ENCODE results near the gene NPHS1. TPM values are rescaled to one million over a fixed set of nuclear protein-coding genes. Genes with fewer than 3 reads are reported as not detected.
"Not testable (repeated sequence)": the region's sequence is repeated elsewhere in the genome, so short reads cannot be mapped to it uniquely, and the experiment has no call there.

The NPHS1 gene
- total RNA-seq, 2 donors from 2014 or later = 14.0 to 33.6 TPM

DNA sequence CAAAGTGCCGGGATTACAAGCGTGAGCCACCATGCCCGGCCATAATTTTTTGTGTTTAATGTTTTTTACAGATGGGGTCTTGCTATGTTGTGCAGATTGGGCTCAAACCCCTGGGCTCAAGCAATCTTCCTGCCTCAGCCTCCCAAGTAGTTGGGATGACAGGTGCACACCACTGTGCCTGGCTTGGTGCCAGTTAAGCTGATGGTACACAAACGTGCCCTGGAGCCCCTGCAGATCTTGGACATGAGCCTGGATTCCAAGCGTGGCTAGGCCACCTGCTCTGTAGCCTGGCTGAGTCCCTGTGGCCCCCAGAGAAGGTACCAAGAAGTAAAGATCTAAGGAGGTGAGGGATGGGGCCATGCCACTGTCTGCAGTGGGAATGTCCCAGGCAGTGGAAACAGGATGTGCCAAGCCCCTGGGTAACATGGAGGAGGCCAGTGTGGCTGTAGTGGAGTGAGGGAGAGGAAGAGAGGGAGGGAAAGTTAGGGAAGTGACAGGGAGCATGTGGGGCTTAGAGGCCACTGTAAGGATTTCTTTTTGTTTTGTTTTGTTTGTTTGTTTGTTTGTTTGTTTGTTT is 46.7 kb downstream of the NPHS1 start:
- H3K27ac ChIP-seq = no peak overlapping the region
- DNase-seq (no peak), ATAC-seq (no peak)
- no peaks in the 10 kb centered on the region for H3K27me3 ChIP-seq
- H3K4me1 ChIP-seq = no peaks in the 10 kb centered on the region
- WGBS, 2 donors = 60 to 67% methylated on average over 5 of the region's 5 CpGs
- H3K36me3 ChIP-seq (replicated peaks in 1 of 2; ENCODE audit: insufficient read depth in 1 of 2, low read depth in 2 of 2) = no peaks in the 10 kb centered on the region
- H3K9me3 ChIP-seq = no peaks in the 10 kb centered on the region
- no peak overlapping the region for H3K4me3 ChIP-seq
- TF ChIP-seq, protein P1, sequence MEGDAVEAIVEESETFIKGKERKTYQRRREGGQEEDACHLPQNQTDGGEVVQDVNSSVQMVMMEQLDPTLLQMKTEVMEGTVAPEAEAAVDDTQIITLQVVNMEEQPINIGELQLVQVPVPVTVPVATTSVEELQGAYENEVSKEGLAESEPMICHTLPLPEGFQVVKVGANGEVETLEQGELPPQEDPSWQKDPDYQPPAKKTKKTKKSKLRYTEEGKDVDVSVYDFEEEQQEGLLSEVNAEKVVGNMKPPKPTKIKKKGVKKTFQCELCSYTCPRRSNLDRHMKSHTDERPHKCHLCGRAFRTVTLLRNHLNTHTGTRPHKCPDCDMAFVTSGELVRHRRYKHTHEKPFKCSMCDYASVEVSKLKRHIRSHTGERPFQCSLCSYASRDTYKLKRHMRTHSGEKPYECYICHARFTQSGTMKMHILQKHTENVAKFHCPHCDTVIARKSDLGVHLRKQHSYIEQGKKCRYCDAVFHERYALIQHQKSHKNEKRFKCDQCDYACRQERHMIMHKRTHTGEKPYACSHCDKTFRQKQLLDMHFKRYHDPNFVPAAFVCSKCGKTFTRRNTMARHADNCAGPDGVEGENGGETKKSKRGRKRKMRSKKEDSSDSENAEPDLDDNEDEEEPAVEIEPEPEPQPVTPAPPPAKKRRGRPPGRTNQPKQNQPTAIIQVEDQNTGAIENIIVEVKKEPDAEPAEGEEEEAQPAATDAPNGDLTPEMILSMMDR (IDR thresholded peaks at IDR 0.05) = no peak
- no peak for TF ChIP-seq POLR2A (IDR thresholded peaks at IDR 0.05)
- intact Hi-C loops (cut with DNase I) = no loop called here

DNA sequence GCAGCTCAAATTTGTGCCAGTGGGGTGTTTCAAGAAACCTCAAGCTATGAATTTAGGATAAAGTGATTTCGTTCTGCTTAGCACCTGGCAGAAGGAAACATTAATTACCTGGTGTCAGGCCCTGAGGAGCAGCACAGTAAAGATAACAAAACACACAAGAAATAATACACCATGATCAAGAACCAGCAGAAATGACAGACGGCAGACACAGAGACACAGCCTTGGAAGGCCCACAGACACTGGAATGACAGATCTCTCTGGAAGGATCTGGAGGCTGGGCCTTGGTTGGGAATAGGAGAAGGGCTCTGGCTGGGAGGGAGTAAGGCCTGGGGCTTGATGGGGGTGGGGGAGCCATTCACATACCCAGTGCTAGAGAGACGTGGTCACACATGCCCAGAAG is 50.5 kb downstream of the NPHS1 start:
- 65 to 75% methylated on average over 3 of the region's 3 CpGs for WGBS, 2 donors
- intact Hi-C loops (cut with DNase I) = no loop called here
- DNase-seq = no peak
- H3K4me3 ChIP-seq = no peak overlapping the region
- no peaks in the 10 kb centered on the region for H3K4me1 ChIP-seq
- no peaks in the 10 kb centered on the region for H3K27me3 ChIP-seq
- no peaks in the 10 kb centered on the region for H3K36me3 ChIP-seq (replicated peaks in 1 of 2; ENCODE audit: insufficient read depth in 1 of 2, low read depth in 2 of 2)
- no peaks in the 10 kb centered on the region for H3K9me3 ChIP-seq
- TF ChIP-seq, protein P1 (IDR thresholded peaks at IDR 0.05) = no peak
- TF ChIP-seq POLR2A (IDR thresholded peaks at IDR 0.05) = no peak
- ATAC-seq = no peak
- H3K27ac ChIP-seq = no peak overlapping the region

DNA sequence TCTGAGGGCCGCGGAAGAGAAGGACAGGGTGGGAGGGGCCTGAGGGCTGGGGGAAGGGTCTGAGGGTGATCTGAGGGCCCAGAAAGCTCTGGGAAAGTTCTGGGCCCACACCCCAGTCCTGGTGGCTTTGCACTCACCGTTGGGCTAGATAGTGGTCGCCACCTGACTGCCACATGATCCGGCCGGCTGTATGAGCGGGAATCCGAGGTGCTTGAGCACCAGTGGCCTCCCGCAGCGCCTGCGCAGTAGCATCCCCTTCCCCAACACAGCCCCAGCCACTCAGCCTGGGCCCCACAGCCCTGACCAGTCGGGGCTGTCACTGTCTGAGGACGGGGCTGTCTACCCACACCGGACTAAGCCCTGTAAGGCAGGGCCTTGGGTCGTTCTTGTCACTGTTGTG is 54.6 kb downstream of the NPHS1 start:
- DNase-seq = peak in 1 of 4 donors; percentile 44
- ATAC-seq = peak; percentile 6
- no peak for TF ChIP-seq POLR2A (IDR thresholded peaks at IDR 0.05)
- TF ChIP-seq, protein P1 (IDR thresholded peaks at IDR 0.05) = no peak
- Histone ChIP-seq H3K9me3 (no peaks in the 10 kb centered on the region), H3K36me3 (replicated peaks in 1 of 2; ENCODE audit: insufficient read depth in 1 of 2, low read depth in 2 of 2) (no peaks in the 10 kb centered on the region), H3K4me1 (no peaks in the 10 kb centered on the region), H3K4me3 (no peak overlapping the region), H3K27me3 (no peaks in the 10 kb centered on the region), H3K27ac (no peak overlapping the region)
- intact Hi-C loops (cut with DNase I) = no loop called here
- WGBS, 2 donors = 19 to 30% methylated on average over 8 to 15 of the region's 15 CpGs

DNA sequence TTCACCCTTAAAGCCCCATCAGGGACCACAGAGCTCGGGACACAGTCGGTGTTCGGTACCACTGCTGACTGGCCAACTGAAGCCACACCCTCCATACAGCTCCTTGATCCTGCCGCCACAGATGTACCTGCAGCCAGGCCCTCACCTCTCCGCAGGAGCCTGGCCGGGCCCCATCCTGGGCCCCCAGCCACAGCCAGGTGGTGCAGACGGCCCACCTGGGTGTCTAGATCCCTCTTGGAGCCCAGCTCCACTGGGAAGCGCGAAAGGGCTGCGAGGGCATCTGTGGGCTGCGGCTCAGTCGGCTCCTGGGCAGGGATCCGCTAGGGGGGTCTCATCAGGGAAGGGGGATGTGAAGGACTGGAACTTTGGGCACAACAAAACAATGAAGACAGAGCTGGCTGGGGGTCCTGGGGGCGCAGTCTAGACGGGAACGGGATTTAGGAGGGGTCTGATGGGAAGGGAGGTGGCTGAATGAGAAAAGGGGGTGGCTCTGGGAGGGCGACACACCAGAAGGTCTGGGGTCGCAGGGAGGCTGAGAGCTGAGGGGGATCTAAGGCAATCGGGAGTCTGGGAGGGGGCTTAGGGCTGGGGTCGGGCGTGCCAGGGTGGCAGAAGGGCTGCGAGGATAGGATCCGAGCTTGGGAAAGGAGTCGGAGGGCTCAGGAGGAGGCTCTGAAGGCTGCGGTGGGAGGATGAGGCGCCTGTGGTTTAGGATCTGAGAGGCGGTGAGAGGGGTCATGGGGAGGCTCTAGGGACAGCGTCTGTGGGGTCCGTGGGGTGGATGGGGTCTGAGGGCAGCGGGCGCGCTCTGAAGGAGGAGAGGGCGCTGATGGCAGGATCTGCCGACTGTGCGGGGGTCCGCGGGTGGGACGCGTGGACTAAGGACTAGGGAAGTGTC is 55.4 kb downstream of the NPHS1 start:
- TF ChIP-seq POLR2A (IDR thresholded peaks at IDR 0.05) = no peak
- TF ChIP-seq, protein P1 (IDR thresholded peaks at IDR 0.05) = no peak

DNA sequence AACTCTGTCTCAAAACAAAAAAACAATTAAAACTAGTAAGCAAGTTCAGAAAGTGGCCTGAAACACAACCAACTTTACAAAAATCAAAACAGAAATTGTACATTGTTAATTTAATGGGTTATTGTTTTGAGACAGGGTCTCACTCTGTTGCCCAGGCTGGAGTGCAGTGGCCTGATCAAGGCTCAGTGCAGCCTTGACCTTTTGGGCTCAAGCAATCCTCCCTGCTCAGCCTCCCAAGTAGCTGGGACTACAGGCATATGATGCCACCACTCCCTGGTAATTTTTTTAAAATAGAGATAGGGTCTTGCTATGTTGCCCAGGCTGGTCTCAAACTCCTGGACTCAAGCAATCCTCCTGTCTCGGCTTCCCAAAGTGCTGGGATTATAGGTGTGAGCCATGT is 56.7 kb downstream of the NPHS1 start:
- H3K27ac ChIP-seq; ATAC-seq; H3K9me3 ChIP-seq; H3K4me3 ChIP-seq; H3K36me3 ChIP-seq (replicated peaks in 1 of 2; ENCODE audit: insufficient read depth in 1 of 2, low read depth in 2 of 2); intact Hi-C loops (cut with DNase I); H3K27me3 ChIP-seq; DNase-seq: not testable (repeated sequence)
- H3K4me1 ChIP-seq = peaks cover 20% of the 10 kb centered on the region
- WGBS, 2 donors = 70 to 100% methylated on average over 1 of the region's 1 CpG

More for the DNA sequence above, 55.4 kb downstream of the NPHS1 start:
- Histone ChIP-seq H3K36me3 (replicated peaks in 1 of 2; ENCODE audit: insufficient read depth in 1 of 2, low read depth in 2 of 2) (no peaks in the 10 kb centered on the region), H3K9me3 (no peaks in the 10 kb centered on the region), H3K4me1 (peaks cover 7% of the 10 kb centered on the region), H3K27ac (no peak overlapping the region), H3K4me3 (no peak overlapping the region), H3K27me3 (no peaks in the 10 kb centered on the region)
- intact Hi-C loops (cut with DNase I) = no loop called here
- WGBS, 2 donors = 30 to 43% methylated on average over 33 to 39 of the region's 39 CpGs
- ATAC-seq (no peak), DNase-seq (no peak)
